Measurements from ENCODE around the gene LMAN2.

GRCh38 chr5:177332896-177333260 is 18.6 kb downstream of the LMAN2 start:
- no peak for TF ChIP-seq POLR2A (IDR thresholded peaks at IDR 0.05)
- TF ChIP-seq, protein P1, sequence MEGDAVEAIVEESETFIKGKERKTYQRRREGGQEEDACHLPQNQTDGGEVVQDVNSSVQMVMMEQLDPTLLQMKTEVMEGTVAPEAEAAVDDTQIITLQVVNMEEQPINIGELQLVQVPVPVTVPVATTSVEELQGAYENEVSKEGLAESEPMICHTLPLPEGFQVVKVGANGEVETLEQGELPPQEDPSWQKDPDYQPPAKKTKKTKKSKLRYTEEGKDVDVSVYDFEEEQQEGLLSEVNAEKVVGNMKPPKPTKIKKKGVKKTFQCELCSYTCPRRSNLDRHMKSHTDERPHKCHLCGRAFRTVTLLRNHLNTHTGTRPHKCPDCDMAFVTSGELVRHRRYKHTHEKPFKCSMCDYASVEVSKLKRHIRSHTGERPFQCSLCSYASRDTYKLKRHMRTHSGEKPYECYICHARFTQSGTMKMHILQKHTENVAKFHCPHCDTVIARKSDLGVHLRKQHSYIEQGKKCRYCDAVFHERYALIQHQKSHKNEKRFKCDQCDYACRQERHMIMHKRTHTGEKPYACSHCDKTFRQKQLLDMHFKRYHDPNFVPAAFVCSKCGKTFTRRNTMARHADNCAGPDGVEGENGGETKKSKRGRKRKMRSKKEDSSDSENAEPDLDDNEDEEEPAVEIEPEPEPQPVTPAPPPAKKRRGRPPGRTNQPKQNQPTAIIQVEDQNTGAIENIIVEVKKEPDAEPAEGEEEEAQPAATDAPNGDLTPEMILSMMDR (IDR thresholded peaks at IDR 0.05), result no peak
- TF ChIP-seq POLR2AphosphoS5 (IDR thresholded peaks at IDR 0.05), result no peak
- no peak for TF ChIP-seq EP300 (IDR thresholded peaks at IDR 0.05)
